Omental fat pad (tissue), 4 donors: ENCODE data around the gene GATA5. TPM values are rescaled to one million over a fixed set of nuclear protein-coding genes. Genes with fewer than 3 reads are reported as not detected.

ENCODE experiments used
- ATAC-seq: fragments of 150-250 bp; one replicate; pipeline ENCODE4 v1.9.1; 2016; ENCODE audit warnings: mild to moderate bottlenecking, moderate library complexity; ENCODE audit not compliant: low FRiP score
- DNase-seq: peaks from one replicate; pipeline ENCODE4 v3.0.0-alpha.2; 2019; ENCODE audit warnings: low spot score
- total RNA-seq, 4 donors: library from RNA; depleted of rRNA; stranded (reverse); fragments of >200 nt; gene quantifications; one replicate each; pipeline ENCODE4 v1.1.0, GENCODE V29; 2016
- TF ChIP-seq, protein P1 (sequence below), 3 donors: fragments of 450-650 bp; IDR thresholded peaks; one replicate each; pipeline ENCODE4 v1.5.1; 2016 to 2017; ENCODE audit warnings: antibody characterized with exemption in 3 of 3, mild to moderate bottlenecking in 3 of 3, moderate library complexity in 2 of 3

The GATA5 gene
- total RNA-seq, 4 donors from 2014 or later = 1.3 to 3.7 (median 1.7) TPM

GRCh38 chr20:62420846-62421715 is 54.7 kb downstream of the GATA5 start:
- no peak for DNase-seq
- ATAC-seq = no peak
- TF ChIP-seq, protein P1, sequence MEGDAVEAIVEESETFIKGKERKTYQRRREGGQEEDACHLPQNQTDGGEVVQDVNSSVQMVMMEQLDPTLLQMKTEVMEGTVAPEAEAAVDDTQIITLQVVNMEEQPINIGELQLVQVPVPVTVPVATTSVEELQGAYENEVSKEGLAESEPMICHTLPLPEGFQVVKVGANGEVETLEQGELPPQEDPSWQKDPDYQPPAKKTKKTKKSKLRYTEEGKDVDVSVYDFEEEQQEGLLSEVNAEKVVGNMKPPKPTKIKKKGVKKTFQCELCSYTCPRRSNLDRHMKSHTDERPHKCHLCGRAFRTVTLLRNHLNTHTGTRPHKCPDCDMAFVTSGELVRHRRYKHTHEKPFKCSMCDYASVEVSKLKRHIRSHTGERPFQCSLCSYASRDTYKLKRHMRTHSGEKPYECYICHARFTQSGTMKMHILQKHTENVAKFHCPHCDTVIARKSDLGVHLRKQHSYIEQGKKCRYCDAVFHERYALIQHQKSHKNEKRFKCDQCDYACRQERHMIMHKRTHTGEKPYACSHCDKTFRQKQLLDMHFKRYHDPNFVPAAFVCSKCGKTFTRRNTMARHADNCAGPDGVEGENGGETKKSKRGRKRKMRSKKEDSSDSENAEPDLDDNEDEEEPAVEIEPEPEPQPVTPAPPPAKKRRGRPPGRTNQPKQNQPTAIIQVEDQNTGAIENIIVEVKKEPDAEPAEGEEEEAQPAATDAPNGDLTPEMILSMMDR (IDR thresholded peaks at IDR 0.05) = no peak

DNA sequence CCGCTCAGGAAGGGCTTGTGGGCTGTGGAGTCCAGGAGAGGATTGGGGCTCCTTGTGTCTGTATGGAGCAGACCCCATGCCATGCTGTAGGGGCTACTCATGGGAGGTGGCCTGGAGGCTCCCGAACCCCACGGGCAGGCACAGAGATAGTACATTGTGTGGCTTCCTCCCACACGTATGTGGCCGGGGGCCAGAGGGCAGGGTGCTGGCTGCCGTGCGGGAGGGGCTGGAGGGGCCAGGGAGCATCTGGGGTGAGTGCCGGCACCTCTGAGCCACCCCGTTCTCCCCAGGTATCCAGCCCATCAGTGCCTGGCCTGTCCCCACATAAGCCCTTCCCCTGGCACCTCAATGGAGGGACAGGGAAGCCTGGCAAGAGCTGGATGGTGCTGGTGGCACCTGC is 56.0 kb downstream of the GATA5 start:
- ATAC-seq = no peak
- DNase-seq = no peak
- TF ChIP-seq, protein P1 (IDR thresholded peaks at IDR 0.05) = no peak

- no peak for ATAC-seq
These were observed 56.9 kb downstream of the GATA5 start for GRCh38 chr20:62418709-62419487.

GRCh38 chr20:62417981-62418708 is 57.6 kb downstream of the GATA5 start:
- no peak for ATAC-seq
- DNase-seq = no peak
- TF ChIP-seq, protein P1 (IDR thresholded peaks at IDR 0.05) = no peak

More at GRCh38 chr20:62418709-62419487, 56.9 kb downstream of the GATA5 start:
- no peak for DNase-seq
- TF ChIP-seq, protein P1 (IDR thresholded peaks at IDR 0.05) = no peak

DNA sequence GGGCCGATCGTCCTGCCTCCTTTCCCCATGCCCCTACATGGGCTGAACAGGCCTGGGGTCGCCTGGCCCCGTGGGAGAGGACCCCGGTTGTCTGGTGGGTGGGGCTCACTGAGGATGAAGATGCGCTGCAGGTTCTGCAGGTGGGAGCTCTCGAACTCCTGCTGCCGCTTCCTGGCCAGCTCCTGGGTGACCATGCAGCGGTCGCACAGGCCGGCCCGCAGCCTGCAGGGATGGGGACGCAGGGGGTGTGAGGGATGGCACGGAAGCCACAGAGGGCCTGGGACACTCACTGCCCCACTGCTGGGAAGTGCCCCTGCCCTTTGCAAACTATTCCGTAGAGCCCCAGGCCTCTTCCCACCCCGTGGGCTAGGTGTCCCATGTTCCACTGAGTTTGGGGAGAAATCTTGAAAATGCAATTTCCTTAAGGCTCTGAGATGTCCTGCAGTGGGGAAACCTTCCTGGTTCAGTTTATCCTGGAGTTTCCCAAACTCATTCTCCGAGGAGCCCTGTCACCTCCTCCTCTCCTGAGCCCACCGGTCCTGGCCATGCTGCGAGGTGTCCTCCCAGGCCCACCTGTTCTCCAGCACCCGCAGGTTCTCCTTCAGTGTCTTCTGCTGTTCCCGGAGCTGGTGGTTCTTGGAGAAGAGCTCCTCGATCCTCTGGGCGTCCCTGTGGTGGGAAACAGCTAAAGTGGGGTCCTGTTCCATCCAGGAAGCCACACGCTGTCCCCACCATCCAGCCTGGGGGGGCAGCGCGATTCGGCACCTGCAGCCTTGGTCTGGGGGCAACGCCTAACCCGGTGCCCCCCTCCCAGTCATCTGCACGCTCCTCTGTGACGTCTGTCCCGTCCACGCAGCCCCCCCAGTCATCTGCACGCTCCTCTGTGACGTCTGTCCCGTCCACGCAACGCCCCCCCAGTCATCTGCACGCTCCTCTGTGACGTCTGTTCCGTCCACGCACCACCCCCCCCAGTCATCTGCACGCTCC is 58.9 kb downstream of the GATA5 start:
- ATAC-seq (no peak), DNase-seq (no peak)
- TF ChIP-seq, protein P1 (IDR thresholded peaks at IDR 0.05) = no peak
